HFF-Myc (cell line): ENCODE results near the gene MPV17L2.

Experiments used
- DNase-seq: peaks from one replicate; pipeline ENCODE4 v3.0.0-alpha.2; 2011; ENCODE audit warnings: low read depth; ENCODE audit errors: extremely low read depth
- H3K4me3 ChIP-seq: replicated peaks from 2 replicates; pipeline ENCODE4 v1.5.1; 2011; ENCODE audit warnings: low read depth, mild to moderate bottlenecking, control low read depth, low read length
- CTCF ChIP-seq: IDR thresholded peaks from 2 replicates; pipeline ENCODE4 v1.5.1; 2012; ENCODE audit warnings: mild to moderate bottlenecking, low read depth, low read length, control low read depth; ENCODE audit errors: missing control alignments

MPV17L2 gene

DNA sequence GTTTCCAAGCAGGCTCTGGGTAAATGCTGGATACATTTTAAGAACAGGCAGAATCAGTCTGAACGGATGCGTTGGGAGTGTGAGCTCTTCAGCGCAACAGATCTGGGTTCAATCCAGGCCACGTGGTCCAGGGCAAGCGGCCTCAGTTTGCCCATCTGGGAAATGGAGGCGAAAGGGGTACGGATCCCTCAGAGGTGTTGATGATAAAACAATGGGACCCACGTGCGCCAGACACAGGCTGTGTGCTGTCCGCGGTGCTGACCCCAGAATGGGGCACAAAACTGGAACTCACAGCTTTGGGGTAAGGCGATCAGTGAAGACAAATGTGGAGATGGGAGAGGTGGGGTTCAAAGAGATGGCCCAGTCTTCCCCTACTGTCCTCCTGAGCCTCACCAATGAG lies 46.3 kb downstream of the MPV17L2 start:
- no peak for TF ChIP-seq CTCF
- H3K4me3 ChIP-seq: no peak overlapping the region
- DNase-seq: no peak

DNA sequence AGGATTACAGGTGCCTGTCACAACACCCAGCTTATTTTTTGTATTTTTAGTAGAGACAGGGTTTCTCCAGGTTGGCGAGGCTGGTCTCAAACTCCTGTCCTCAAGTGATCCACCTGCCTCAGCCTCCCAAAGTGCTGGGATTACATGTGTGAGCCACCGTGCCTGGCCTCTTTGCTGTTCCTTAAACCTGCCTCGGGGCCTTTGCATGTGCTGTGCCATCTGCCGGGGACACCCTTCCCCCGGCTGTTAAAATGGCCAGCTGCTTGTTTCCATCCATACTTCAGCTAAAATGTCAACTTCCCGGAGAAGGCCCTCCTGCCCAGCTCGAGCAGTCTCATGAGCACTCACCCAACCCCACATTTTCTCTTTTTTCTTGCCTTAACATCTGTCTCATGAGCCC lies 52.3 kb downstream of the MPV17L2 start:
- no peak for DNase-seq
- no peak overlapping the region for H3K4me3 ChIP-seq
- TF ChIP-seq CTCF: no peak
